Vagina (tissue), 2 donors: ENCODE results near the gene IFT43.

Source experiments
- POLR2A ChIP-seq, 2 donors: fragments of 450-650 bp; IDR thresholded peaks; one replicate each; pipeline ENCODE4 v1.6.1; 2017; ENCODE audit warnings: antibody characterized with exemption in 2 of 2, mild to moderate bottlenecking in 2 of 2, moderate library complexity in 2 of 2
- POLR2AphosphoS5 ChIP-seq, 2 donors: sonication (generic); formaldehyde crosslinking; IDR thresholded peaks; one replicate each; pipeline ENCODE4 v1.9.0; 2017; ENCODE audit warnings: antibody characterized with exemption in 2 of 2, mild to moderate bottlenecking in 2 of 2, low read depth in 1 of 2; ENCODE audit not compliant: insufficient read depth in 1 of 2
- TF ChIP-seq, protein P1 (sequence below), 3 experiments: fragments of 450-650 bp in 2 of 3; fragments of 200-600 bp in 1 of 3; sonication (generic) in 1 of 3; IDR thresholded peaks; one replicate each; pipeline ENCODE4 v1.5.1; 2017 to 2019; ENCODE audit warnings: antibody characterized with exemption in 3 of 3, mild to moderate bottlenecking in 2 of 3, moderate library complexity in 2 of 3

DNA sequence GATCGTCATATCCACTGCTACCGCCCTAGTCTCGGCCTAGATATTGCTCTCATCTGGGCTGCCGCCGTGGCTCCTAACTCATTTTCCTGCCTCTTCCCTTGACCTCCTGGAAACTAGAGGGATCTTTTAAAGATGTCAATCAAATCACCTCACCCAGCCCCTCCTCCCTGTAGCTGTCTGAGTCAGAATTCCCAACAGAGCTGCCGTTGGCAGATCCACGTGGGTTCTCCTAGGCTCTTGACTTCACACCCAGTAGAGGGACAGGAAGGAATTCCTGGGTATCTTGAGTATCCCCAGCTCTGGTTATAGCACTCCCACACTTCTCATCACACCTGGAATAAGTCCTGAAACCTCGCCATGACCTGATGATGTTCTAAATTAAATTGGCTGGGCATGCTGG lies 15.7 kb upstream of the IFT43 start:
- TF ChIP-seq, protein P1, sequence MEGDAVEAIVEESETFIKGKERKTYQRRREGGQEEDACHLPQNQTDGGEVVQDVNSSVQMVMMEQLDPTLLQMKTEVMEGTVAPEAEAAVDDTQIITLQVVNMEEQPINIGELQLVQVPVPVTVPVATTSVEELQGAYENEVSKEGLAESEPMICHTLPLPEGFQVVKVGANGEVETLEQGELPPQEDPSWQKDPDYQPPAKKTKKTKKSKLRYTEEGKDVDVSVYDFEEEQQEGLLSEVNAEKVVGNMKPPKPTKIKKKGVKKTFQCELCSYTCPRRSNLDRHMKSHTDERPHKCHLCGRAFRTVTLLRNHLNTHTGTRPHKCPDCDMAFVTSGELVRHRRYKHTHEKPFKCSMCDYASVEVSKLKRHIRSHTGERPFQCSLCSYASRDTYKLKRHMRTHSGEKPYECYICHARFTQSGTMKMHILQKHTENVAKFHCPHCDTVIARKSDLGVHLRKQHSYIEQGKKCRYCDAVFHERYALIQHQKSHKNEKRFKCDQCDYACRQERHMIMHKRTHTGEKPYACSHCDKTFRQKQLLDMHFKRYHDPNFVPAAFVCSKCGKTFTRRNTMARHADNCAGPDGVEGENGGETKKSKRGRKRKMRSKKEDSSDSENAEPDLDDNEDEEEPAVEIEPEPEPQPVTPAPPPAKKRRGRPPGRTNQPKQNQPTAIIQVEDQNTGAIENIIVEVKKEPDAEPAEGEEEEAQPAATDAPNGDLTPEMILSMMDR (IDR thresholded peaks at IDR 0.05), result no peak
- no peak for TF ChIP-seq POLR2AphosphoS5 (IDR thresholded peaks at IDR 0.05; ENCODE audit: insufficient read depth in 1 of 2, low read depth in 1 of 2)
- TF ChIP-seq POLR2A (IDR thresholded peaks at IDR 0.05), result no peak
